HT1080 (cell line): ENCODE measurements around the gene MRGPRX2. TPM values are rescaled to one million over a fixed set of nuclear protein-coding genes. Genes with fewer than 3 reads are reported as not detected.

Experiments
- DNase-seq: peaks from one replicate; pipeline ENCODE4 v3.0.0-alpha.2; 2015; ENCODE audit warnings: low read depth
- total RNA-seq: library from RNA; depleted of rRNA; stranded (reverse); fragments of >200 nt; shearing (Covaris generic); gene quantifications from 2 replicates; pipeline ENCODE4 v1.2.3, GENCODE V29; 2014; rRNA removed

The MRGPRX2 gene
- total RNA-seq, 1 experiment from 2014 or later = not detected

- DNase-seq = no peak
Measured at GRCh38 chr11:19012636-19013035, 47.9 kb downstream of the MRGPRX2 start.

Other genes with a start within 250 kb of the MRGPRX2 start
- not detected in 2 replicates for gene MRGPRX1, start 121.3 kb downstream of the MRGPRX2 start, total RNA-seq
- gene ZDHHC13, start 56.5 kb upstream of the MRGPRX2 start, total RNA-seq = 14.6 and 18.9 TPM in 2 replicates
- not detected in 2 replicates for gene CSRP3, start 141.3 kb upstream of the MRGPRX2 start, total RNA-seq
- 2.7 and 5.2 TPM in 2 replicates for gene E2F8, start 180.2 kb upstream of the MRGPRX2 start, total RNA-seq